Naive thymus-derived CD4-positive, alpha-beta T cell (primary cell): ENCODE data around the gene GRB14. TPM values are rescaled to one million over a fixed set of nuclear protein-coding genes. Genes with fewer than 3 reads are reported as not detected.

Source experiments
- ATAC-seq: fragments of 150-1000 bp; cut with Tn5 transposase; 2 replicates; pipeline ENCODE4 v1.10.0; 2021; ENCODE audit warnings: mild to moderate bottlenecking, moderate library complexity
- CTCF ChIA-PET: fragments of 350-600 bp; sonication (Branson Sonifier 250); formaldehyde crosslinking; loops from one replicate; lab custom pipeline; 2021; ENCODE audit warnings: antibody characterized with exemption; lab: Charles Lee
- POLR2A ChIA-PET: fragments of 350-600 bp; sonication (Branson Sonifier 250); formaldehyde crosslinking; loops from one replicate; lab custom pipeline; 2021; ENCODE audit warnings: antibody characterized with exemption, inconsistent platforms; lab: Charles Lee
- DNase-seq, 9 donors: peaks; one replicate each; pipeline versions ENCODE4 v3.0.0 to v3.0.0-alpha.2; 2020 to 2022; ENCODE audit warnings: mixed read lengths in 1 of 9
- H3K27ac ChIP-seq: one replicate; pipeline ENCODE4 v1.7.0; 2013; ENCODE audit warnings: mild to moderate bottlenecking, low read depth, low read length, moderate library complexity
- H3K27me3 ChIP-seq, 2 donors: one replicate each; pipeline ENCODE4 v1.7.0; 2013; ENCODE audit warnings: low read length in 2 of 2, mild to moderate bottlenecking in 2 of 2, moderate library complexity in 2 of 2; ENCODE audit not compliant: control insufficient read depth in 2 of 2, insufficient read depth in 2 of 2
- H3K36me3 ChIP-seq, 3 experiments: 1 replicate in 2 of 3; 2 replicates in 1 of 3; pipeline ENCODE4 v1.7.0; 2013; ENCODE audit warnings: low read length in 3 of 3, mild to moderate bottlenecking in 3 of 3, moderate library complexity in 1 of 3; ENCODE audit not compliant: insufficient read depth in 3 of 3, control insufficient read depth in 2 of 3
- H3K4me1 ChIP-seq, 2 donors: one replicate each; pipeline ENCODE4 v1.7.0; 2013; ENCODE audit warnings: low read length in 2 of 2, mild to moderate bottlenecking in 2 of 2, moderate library complexity in 1 of 2; ENCODE audit not compliant: control insufficient read depth in 2 of 2, insufficient read depth in 2 of 2
- H3K4me3 ChIP-seq: 2 replicates; pipeline ENCODE4 v1.7.0; 2013; ENCODE audit warnings: mild to moderate bottlenecking, low read length
- H3K9me3 ChIP-seq, 3 experiments: 1 replicate in 2 of 3; 2 replicates in 1 of 3; pipeline ENCODE4 v1.7.0; 2013; ENCODE audit warnings: low read length in 3 of 3; ENCODE audit not compliant: control insufficient read depth in 2 of 3
- H3K27ac Mint-ChIP-seq, 9 donors: one replicate each; pipeline ENCODE4 v1.8.0; 2020 to 2022; ENCODE audit warnings: mixed read lengths in 9 of 9, mild to moderate bottlenecking in 8 of 9, moderate library complexity in 5 of 9, inconsistent platforms in 2 of 9
- H3K27me3 Mint-ChIP-seq, 5 donors: one replicate each; pipeline ENCODE4 v1.8.0; 2021 to 2022; ENCODE audit warnings: mixed read lengths in 5 of 5, mild to moderate bottlenecking in 1 of 5
- H3K36me3 Mint-ChIP-seq, 5 donors: one replicate each; pipeline ENCODE4 v1.8.0; 2020 to 2022; ENCODE audit warnings: mixed read lengths in 5 of 5, mild to moderate bottlenecking in 3 of 5, inconsistent platforms in 1 of 5
- H3K4me1 Mint-ChIP-seq, 7 donors: one replicate each; pipeline ENCODE4 v1.8.0; 2020 to 2022; ENCODE audit warnings: mixed read lengths in 7 of 7, mild to moderate bottlenecking in 3 of 7, inconsistent platforms in 1 of 7
- H3K4me3 Mint-ChIP-seq, 10 donors: one replicate each; pipeline ENCODE4 v1.8.0; 2020 to 2022; ENCODE audit warnings: mild to moderate bottlenecking in 10 of 10, mixed read lengths in 10 of 10, moderate library complexity in 6 of 10, inconsistent platforms in 2 of 10
- H3K9me3 Mint-ChIP-seq, 11 donors: one replicate each; pipeline ENCODE4 v1.8.0; 2020 to 2022; ENCODE audit warnings: mixed read lengths in 11 of 11, mild to moderate bottlenecking in 4 of 11, inconsistent platforms in 1 of 11, moderate library complexity in 1 of 11
- intact Hi-C, 2 donors: fragments of 100-400 bp; cut with micrococcal nuclease; formaldehyde crosslinking; loops; one replicate each; pipeline ENCODE4 v1.15.1; 2023
- polyA plus RNA-seq, 2 donors: library from polyadenylated mRNA; unstranded; fragments of 300-500 nt; fragmentation: Illumina TruSeq; gene quantifications; one replicate each; pipeline ENCODE4 v1.2.3, GENCODE V29; 2021
- total RNA-seq, 6 experiments: library from RNA in 5 of 6; stranded (reverse) in 5 of 6; gene quantifications; 1 replicate in 5 of 6; 2 replicates in 1 of 6; pipeline ENCODE4 v1.2.3 and lab custom pipeline; 2021 to 2026

GRB14 gene
- total RNA-seq = not detected
- polyA plus RNA-seq = not detected
- total RNA-seq (lab: John Stamatoyannopoulos, UW) = not detected

GRCh38 chr2:164620873-164621763, at the start of gene GRB14:
GRB14 (minus strand) TSS chr2:164621482; CDS start chr2:164621309, 173 bp downstream.
- Histone ChIP-seq H3K4me3 (no peak within 1 kb of the TSS), H3K27me3 (no peaks in the 10 kb centered on the region), H3K36me3 (no peaks in the 10 kb centered on the region), H3K9me3 (no peaks in the 10 kb centered on the region), H3K4me1 (no peaks in the 10 kb centered on the region), H3K27ac (no peak within 1 kb of the TSS)
- H3K4me3 Mint-ChIP-seq = peak within 1 kb of the TSS in 9 of 10 donors; percentile 13 to 64 (median 56)
- H3K9me3 Mint-ChIP-seq = peaks cover 0 to 6% (median 0%) of the 10 kb centered on the region in 11 donors
- H3K27ac Mint-ChIP-seq = no peak within 1 kb of the TSS
- intact Hi-C loops = no loop called here
- H3K36me3 Mint-ChIP-seq = no peaks in the 10 kb centered on the region
- peak; percentile 16 for ATAC-seq
- H3K27me3 Mint-ChIP-seq = peaks cover 31 to 51% (median 41%) of the 10 kb centered on the region in 5 donors
- peaks cover 0 to 10% (median 2%) of the 10 kb centered on the region in 7 donors for H3K4me1 Mint-ChIP-seq
- no peak for DNase-seq
- CTCF ChIA-PET = no interaction called here
- POLR2A ChIA-PET = no interaction called here

GRCh38 chr2:164669291-164669690, 48.0 kb upstream of the GRB14 start:
- ChIA-PET CTCF (no interaction called here), POLR2A (no interaction called here)
- Mint-ChIP-seq H3K4me3 (no peak overlapping the region), H3K27me3 (no peaks in the 10 kb centered on the region), H3K9me3 (peaks cover 0 to 6% (median 0%) of the 10 kb centered on the region in 11 donors), H3K27ac (no peak overlapping the region), H3K4me1 (no peaks in the 10 kb centered on the region), H3K36me3 (no peaks in the 10 kb centered on the region)
- no peaks in the 10 kb centered on the region for H3K4me1 ChIP-seq
- H3K27ac ChIP-seq = no peak overlapping the region
- H3K9me3 ChIP-seq = no peaks in the 10 kb centered on the region
- intact Hi-C loops = no loop called here
- no peaks in the 10 kb centered on the region for H3K27me3 ChIP-seq
- ATAC-seq (no peak), DNase-seq (no peak)
- H3K36me3 ChIP-seq = no peaks in the 10 kb centered on the region
- no peak overlapping the region for H3K4me3 ChIP-seq

- no peak for ATAC-seq
- CTCF ChIA-PET = no interaction called here
- no peak overlapping the region for H3K27ac ChIP-seq
Observed at GRCh38 chr2:164667566-164667965, 46.3 kb upstream of the GRB14 start.

GRCh38 chr2:164664070-164664469, 42.8 kb upstream of the GRB14 start:
- intact Hi-C loops = no loop called here
- POLR2A ChIA-PET = no interaction called here
- H3K36me3 ChIP-seq = no peaks in the 10 kb centered on the region
- Mint-ChIP-seq H3K4me3 (no peak overlapping the region), H3K36me3 (no peaks in the 10 kb centered on the region), H3K4me1 (no peaks in the 10 kb centered on the region), H3K9me3 (peaks cover 0 to 11% (median 0%) of the 10 kb centered on the region in 11 donors), H3K27me3 (no peaks in the 10 kb centered on the region), H3K27ac (no peak overlapping the region)
- no peaks in the 10 kb centered on the region for H3K4me1 ChIP-seq
- ATAC-seq (no peak), DNase-seq (no peak)
- CTCF ChIA-PET = no interaction called here
- no peak overlapping the region for H3K4me3 ChIP-seq
- H3K9me3 ChIP-seq = no peaks in the 10 kb centered on the region
- no peaks in the 10 kb centered on the region for H3K27me3 ChIP-seq
- no peak overlapping the region for H3K27ac ChIP-seq

More at GRCh38 chr2:164667566-164667965, 46.3 kb upstream of the GRB14 start:
- H3K4me1 Mint-ChIP-seq = no peaks in the 10 kb centered on the region
- Histone ChIP-seq H3K4me3 (no peak overlapping the region), H3K9me3 (no peaks in the 10 kb centered on the region), H3K27me3 (no peaks in the 10 kb centered on the region), H3K4me1 (no peaks in the 10 kb centered on the region), H3K36me3 (no peaks in the 10 kb centered on the region)
- H3K27me3 Mint-ChIP-seq = no peaks in the 10 kb centered on the region
- H3K4me3 Mint-ChIP-seq = no peak overlapping the region
- intact Hi-C loops = no loop called here
- POLR2A ChIA-PET = no interaction called here
- peaks cover 0 to 11% (median 0%) of the 10 kb centered on the region in 11 donors for H3K9me3 Mint-ChIP-seq
- no peak for DNase-seq
- H3K27ac Mint-ChIP-seq = no peak overlapping the region
- no peaks in the 10 kb centered on the region for H3K36me3 Mint-ChIP-seq

GRCh38 chr2:164662868-164663631, 41.8 kb upstream of the GRB14 start:
- no peaks in the 10 kb centered on the region for H3K36me3 Mint-ChIP-seq
- no peaks in the 10 kb centered on the region for H3K4me1 ChIP-seq
- no peaks in the 10 kb centered on the region for H3K27me3 ChIP-seq
- no peaks in the 10 kb centered on the region for H3K4me1 Mint-ChIP-seq
- intact Hi-C loops = no loop called here
- ATAC-seq (no peak), DNase-seq (no peak)
- no peaks in the 10 kb centered on the region for H3K36me3 ChIP-seq
- H3K27ac ChIP-seq = no peak overlapping the region
- H3K9me3 Mint-ChIP-seq = peaks cover 0 to 11% (median 0%) of the 10 kb centered on the region in 11 donors
- no peaks in the 10 kb centered on the region for H3K9me3 ChIP-seq
- POLR2A ChIA-PET = no interaction called here
- no peak overlapping the region for H3K27ac Mint-ChIP-seq
- no peak overlapping the region for H3K4me3 Mint-ChIP-seq
- no peak overlapping the region for H3K4me3 ChIP-seq
- CTCF ChIA-PET = no interaction called here
- H3K27me3 Mint-ChIP-seq = no peaks in the 10 kb centered on the region

GRCh38 chr2:164662066-164662465, 40.8 kb upstream of the GRB14 start:
- Mint-ChIP-seq H3K27ac (no peak overlapping the region), H3K4me3 (no peak overlapping the region), H3K36me3 (no peaks in the 10 kb centered on the region), H3K27me3 (no peaks in the 10 kb centered on the region), H3K9me3 (peaks cover 0 to 13% (median 0%) of the 10 kb centered on the region in 11 donors), H3K4me1 (no peaks in the 10 kb centered on the region)
- Histone ChIP-seq H3K4me1 (no peaks in the 10 kb centered on the region), H3K4me3 (no peak overlapping the region), H3K27me3 (no peaks in the 10 kb centered on the region), H3K27ac (no peak overlapping the region), H3K9me3 (no peaks in the 10 kb centered on the region), H3K36me3 (no peaks in the 10 kb centered on the region)
- intact Hi-C loops = no loop called here
- ChIA-PET POLR2A (no interaction called here), CTCF (no interaction called here)
- DNase-seq = no peak
- no peak for ATAC-seq
